Neural crest cell (in vitro differentiated cells): Measurements from ENCODE around the gene CENPX. TPM values are rescaled to one million over a fixed set of nuclear protein-coding genes. Genes with fewer than 3 reads are reported as not detected.

Experiments
- DNase-seq: peaks from one replicate; pipeline ENCODE4 v3.0.0; 2021; ENCODE audit warnings: low read depth, mixed read lengths, low spot score
- H3K27ac Mint-ChIP-seq: one replicate; pipeline ENCODE4 v1.8.0; 2021; ENCODE audit warnings: mild to moderate bottlenecking, mixed read lengths; ENCODE audit not compliant: unreplicated experiment
- H3K27me3 Mint-ChIP-seq: 2 replicates; pipeline ENCODE4 v1.8.0; 2021; ENCODE audit warnings: low read depth, mild to moderate bottlenecking, mixed read lengths
- H3K36me3 Mint-ChIP-seq: 2 replicates; pipeline ENCODE4 v1.8.0; 2021; ENCODE audit warnings: low read depth, mild to moderate bottlenecking, mixed read lengths
- H3K4me1 Mint-ChIP-seq: 2 replicates; pipeline ENCODE4 v1.8.0; 2021; ENCODE audit warnings: mixed read lengths
- H3K4me3 Mint-ChIP-seq: one replicate; pipeline ENCODE4 v1.8.0; 2021; ENCODE audit warnings: mild to moderate bottlenecking, mixed read lengths
- H3K9me3 Mint-ChIP-seq: 2 replicates; pipeline ENCODE4 v1.8.0; 2021; ENCODE audit warnings: mixed read lengths
- total RNA-seq: library from RNA; stranded (reverse); gene quantifications from 2 replicates; pipeline ENCODE4 v1.2.1, GENCODE V29; 2021
- TF ChIP-seq, protein P1 (sequence below): fragments of 200-600 bp; sonication (generic); conservative IDR thresholded peaks from 2 replicates; pipeline ENCODE4 v1.5.0; 2021; ENCODE audit warnings: antibody characterized with exemption, mild to moderate bottlenecking

CENPX gene
- total RNA-seq, 1 donor from 2014 or later, result 135 TPM

DNA sequence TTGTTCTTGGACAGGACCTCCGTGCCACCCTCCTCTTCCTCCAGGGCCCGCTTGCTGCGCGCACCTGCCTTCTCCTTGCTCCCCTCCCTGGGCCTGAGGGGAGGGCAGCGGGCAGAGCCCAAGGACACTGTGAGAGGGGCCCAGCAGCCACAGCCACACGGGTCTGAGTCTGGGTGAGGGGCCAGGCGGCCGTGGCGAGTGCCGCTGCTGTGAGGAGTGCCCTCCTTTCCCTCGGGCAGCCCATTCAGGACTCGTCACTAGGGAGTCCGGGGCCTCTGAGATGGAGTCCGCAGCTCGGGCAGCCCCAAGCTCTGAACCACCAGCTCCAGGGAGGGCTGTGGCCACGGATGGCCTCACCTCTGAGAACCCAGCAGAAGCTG lies 37.3 kb upstream of the CENPX start:
- Mint-ChIP-seq H3K36me3 (no peaks in the 10 kb centered on the region), H3K4me1 (no peaks in the 10 kb centered on the region), H3K4me3 (peak overlapping the region; percentile 77), H3K9me3 (no peaks in the 10 kb centered on the region), H3K27me3 (no peaks in the 10 kb centered on the region), H3K27ac (no peak overlapping the region)
- no peak for DNase-seq
- TF ChIP-seq, protein P1, sequence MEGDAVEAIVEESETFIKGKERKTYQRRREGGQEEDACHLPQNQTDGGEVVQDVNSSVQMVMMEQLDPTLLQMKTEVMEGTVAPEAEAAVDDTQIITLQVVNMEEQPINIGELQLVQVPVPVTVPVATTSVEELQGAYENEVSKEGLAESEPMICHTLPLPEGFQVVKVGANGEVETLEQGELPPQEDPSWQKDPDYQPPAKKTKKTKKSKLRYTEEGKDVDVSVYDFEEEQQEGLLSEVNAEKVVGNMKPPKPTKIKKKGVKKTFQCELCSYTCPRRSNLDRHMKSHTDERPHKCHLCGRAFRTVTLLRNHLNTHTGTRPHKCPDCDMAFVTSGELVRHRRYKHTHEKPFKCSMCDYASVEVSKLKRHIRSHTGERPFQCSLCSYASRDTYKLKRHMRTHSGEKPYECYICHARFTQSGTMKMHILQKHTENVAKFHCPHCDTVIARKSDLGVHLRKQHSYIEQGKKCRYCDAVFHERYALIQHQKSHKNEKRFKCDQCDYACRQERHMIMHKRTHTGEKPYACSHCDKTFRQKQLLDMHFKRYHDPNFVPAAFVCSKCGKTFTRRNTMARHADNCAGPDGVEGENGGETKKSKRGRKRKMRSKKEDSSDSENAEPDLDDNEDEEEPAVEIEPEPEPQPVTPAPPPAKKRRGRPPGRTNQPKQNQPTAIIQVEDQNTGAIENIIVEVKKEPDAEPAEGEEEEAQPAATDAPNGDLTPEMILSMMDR, result no peak

DNA sequence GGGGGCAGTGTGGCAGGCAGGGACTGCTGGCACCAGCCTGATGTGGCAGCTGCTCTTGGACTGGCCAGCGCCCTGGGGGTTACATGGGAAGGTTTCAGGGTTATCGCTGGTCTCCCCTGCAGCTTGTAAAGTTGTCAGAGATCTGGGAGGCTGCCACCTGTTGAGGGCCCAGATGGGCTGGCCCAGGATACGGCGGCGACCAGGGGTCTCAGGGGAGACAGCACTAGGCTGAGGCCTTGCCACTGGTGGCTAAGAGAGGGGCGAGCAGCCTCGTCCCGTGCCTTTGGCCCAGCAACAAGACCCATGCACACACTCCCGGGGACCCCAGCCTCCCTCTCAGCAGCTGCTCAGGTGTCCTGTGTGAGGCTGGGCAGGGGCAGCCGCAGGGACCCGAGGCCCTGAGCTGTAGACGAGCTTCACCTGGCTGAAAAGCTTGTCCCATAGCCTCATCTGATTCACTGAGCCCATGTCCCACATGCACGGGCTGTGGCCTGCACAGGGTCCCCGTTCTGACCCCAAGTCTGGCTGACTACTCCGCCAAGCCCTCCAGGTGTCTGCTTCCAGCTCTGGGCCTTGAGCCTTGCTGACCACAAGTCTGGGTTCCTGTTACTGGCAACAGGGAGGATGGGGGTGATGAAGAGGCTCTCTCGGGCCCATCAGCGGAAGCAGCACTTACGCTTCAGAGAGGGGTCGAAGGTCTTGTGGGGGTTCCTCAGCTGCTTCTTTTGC lies 36.8 kb upstream of the CENPX start:
- Mint-ChIP-seq H3K9me3 (no peaks in the 10 kb centered on the region), H3K4me1 (no peaks in the 10 kb centered on the region), H3K27ac (no peak overlapping the region), H3K4me3 (peak overlapping the region; percentile 44), H3K36me3 (no peaks in the 10 kb centered on the region), H3K27me3 (no peaks in the 10 kb centered on the region)
- DNase-seq, result no peak
- TF ChIP-seq, protein P1, result no peak

DNA sequence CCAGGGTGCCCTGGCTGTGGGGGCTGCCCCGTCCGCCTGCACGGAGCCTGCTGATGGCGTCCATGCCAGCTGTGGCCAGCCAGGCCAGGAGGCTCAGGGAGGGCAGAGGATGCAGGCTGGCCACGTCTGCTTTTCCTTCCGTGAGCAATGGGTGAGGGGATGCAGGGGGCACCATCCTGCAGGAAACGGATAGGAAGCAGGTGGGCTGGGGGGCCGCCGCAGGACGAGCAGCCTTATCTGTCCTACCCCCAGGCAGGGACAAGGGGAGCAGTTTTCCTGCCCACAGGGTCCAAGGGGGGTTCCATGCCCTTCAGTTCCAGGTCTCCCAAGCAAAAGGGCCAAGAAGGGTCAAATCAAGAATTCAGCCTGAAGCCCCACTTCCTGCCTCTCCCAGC lies 36.2 kb upstream of the CENPX start:
- no peak overlapping the region for H3K27ac Mint-ChIP-seq
- H3K9me3 Mint-ChIP-seq, result no peaks in the 10 kb centered on the region
- H3K27me3 Mint-ChIP-seq, result no peaks in the 10 kb centered on the region
- TF ChIP-seq, protein P1, result no peak
- H3K4me3 Mint-ChIP-seq, result no peak overlapping the region
- no peaks in the 10 kb centered on the region for H3K4me1 Mint-ChIP-seq
- no peak for DNase-seq
- H3K36me3 Mint-ChIP-seq, result no peaks in the 10 kb centered on the region

DNA sequence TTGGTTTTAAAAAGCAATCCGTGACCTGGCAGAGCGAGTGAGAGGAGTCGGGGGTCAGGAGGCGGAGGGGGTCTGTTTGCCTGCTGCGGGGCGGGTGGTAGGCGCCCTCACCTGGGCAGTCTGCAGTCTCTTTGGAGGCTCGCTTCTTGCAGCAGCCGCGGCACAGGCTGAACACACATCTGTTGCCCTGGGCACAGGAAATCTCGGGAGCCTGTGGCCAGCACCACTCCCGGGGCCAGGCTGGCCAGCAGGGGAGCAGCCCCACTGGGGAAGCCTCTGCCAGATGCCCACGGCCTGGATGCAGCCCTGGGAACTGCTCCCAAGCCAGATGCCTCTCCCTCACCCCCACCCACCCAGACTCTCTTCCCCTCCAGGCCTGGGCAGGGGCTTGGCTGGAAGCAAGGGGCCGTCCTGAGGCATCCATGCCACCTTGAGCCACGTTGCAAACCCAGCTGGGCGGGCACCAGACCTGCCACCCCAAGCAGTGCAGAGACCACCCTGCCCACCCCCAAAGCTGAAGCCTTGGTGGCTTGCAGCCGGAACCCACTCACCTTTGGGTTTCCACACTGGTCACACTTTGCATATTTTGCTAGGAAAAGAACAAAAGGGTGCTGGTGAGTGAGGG lies 35.7 kb upstream of the CENPX start:
- no peak for DNase-seq
- Mint-ChIP-seq H3K27me3 (no peaks in the 10 kb centered on the region), H3K36me3 (no peaks in the 10 kb centered on the region), H3K4me1 (no peaks in the 10 kb centered on the region), H3K9me3 (no peaks in the 10 kb centered on the region), H3K4me3 (peak overlapping the region; percentile 70), H3K27ac (no peak overlapping the region)
- TF ChIP-seq, protein P1, result no peak

DNA sequence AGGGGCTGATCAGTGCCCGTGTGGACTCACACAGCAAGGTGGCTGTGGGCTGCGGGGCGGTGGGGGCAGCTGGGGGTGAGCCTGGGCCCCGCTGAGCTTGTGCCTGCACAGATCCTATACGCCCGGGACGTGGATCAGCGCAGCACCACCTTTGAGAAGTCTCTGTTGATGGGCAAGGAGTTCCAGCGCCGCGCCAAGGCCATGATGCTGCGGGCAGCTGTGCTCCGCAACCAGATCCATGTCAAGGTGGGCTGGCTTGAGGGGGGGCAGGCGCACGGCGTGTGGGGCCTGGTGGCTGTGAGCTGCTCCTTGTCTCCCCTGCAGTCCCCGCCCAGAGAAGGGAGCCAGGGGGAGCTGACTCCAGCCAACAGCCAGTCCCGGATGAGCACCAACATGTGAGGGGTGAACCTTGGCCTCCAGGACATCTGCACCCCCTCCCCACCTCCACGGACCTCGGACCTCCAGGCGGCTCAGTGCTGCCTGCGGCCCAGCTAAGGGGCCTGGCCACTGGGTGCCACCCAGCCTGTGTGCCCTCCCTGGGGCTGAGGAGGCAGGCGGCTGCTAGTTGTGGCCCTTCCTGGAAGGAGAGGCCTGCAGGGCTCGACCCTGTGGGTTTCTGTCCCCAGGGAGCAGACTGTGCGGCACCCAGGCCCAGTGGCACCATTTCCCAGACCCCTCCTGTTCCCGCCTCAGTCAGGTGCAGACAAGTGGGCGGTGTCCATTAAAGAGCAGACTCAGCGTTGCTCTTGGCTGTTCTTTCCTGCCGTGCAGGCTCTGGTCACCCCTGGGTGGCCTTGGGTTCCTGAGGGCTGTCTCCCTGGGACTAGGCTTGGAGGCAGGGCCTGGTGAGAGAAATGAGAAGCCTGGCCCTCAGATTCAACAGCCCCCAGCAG lies 34.3 kb upstream of the CENPX start:
- TF ChIP-seq, protein P1, result no peak
- H3K9me3 Mint-ChIP-seq, result no peaks in the 10 kb centered on the region
- H3K4me3 Mint-ChIP-seq, result peak overlapping the region; percentile 47
- no peak for DNase-seq
- no peaks in the 10 kb centered on the region for H3K36me3 Mint-ChIP-seq
- no peaks in the 10 kb centered on the region for H3K27me3 Mint-ChIP-seq
- H3K27ac Mint-ChIP-seq, result no peak overlapping the region
- no peaks in the 10 kb centered on the region for H3K4me1 Mint-ChIP-seq
